IMR-90 (cell line): ENCODE results near the gene SEC24D. TPM values are rescaled to one million over a fixed set of nuclear protein-coding genes. Genes with fewer than 3 reads are reported as not detected.
A peak's percentile ranks its signal among the peaks of the same experiment; 100 is the strongest.

Experiments used
- ATAC-seq: fragments of 200-7000 bp; cut with Tn5 transposase; 2 replicates; pipeline ENCODE4 v1.9.1; 2020; ENCODE audit warnings: low read depth, mild to moderate bottlenecking, moderate library complexity
- BruUV-seq: library from RNA; stranded (reverse); fragments of 400-500 nt; replicated peaks from 2 replicates; lab custom pipeline; 2021; lab: Mats Ljungman, UMichigan
- CTCF ChIA-PET: fragments of 300-600 bp; formaldehyde crosslinking; extraction: SDS; loops from one replicate; lab custom pipeline; 2021; ENCODE audit warnings: antibody characterized with exemption; lab: Yijun Ruan, JAX
- POLR2A ChIA-PET: fragments of 300-600 bp; sonication (Branson Sonifier 250); formaldehyde crosslinking; loops from one replicate; lab custom pipeline; 2022; ENCODE audit warnings: antibody characterized with exemption; ENCODE audit not compliant: unreplicated experiment; lab: Charles Lee
- DNase-seq: peaks from one replicate; pipeline ENCODE4 v3.0.0; 2013
- H2AFZ ChIP-seq: replicated peaks from 2 replicates; pipeline ENCODE3; 2013; ENCODE audit warnings: low read length, mild to moderate bottlenecking; ENCODE audit not compliant: poor library complexity
- H2AK5ac ChIP-seq: 2 replicates; pipeline ENCODE4 v1.6.1; 2013; ENCODE audit warnings: low read depth, low read length, inconsistent platforms
- H2AK9ac ChIP-seq: replicated peaks from 2 replicates; pipeline ENCODE3; 2013; ENCODE audit warnings: mild to moderate bottlenecking, low read depth, low read length, moderate library complexity; ENCODE audit not compliant: poor library complexity
- H2BK120ac ChIP-seq: 2 replicates; pipeline ENCODE4 v1.6.1; 2013; ENCODE audit warnings: low read depth, low read length, inconsistent platforms
- H2BK15ac ChIP-seq: 3 replicates; pipeline ENCODE4 v1.6.1; 2013; ENCODE audit warnings: low read depth, low read length, inconsistent platforms
- H2BK20ac ChIP-seq: 2 replicates; pipeline ENCODE4 v1.6.1; 2013; ENCODE audit warnings: low read depth, mild to moderate bottlenecking, inconsistent platforms, low read length, moderate library complexity
- H2BK5ac ChIP-seq: 2 replicates; pipeline ENCODE4 v1.6.1; 2013; ENCODE audit warnings: mild to moderate bottlenecking, low read depth, low read length, inconsistent platforms; ENCODE audit not compliant: poor library complexity, severe bottlenecking
- H3K14ac ChIP-seq: replicated peaks from 2 replicates; pipeline ENCODE4 v1.6.1; 2013; ENCODE audit warnings: low read depth, low read length, inconsistent platforms
- H3K18ac ChIP-seq: 2 replicates; pipeline ENCODE4 v1.6.1; 2013; ENCODE audit warnings: low read depth, low read length, control low read depth
- H3K23ac ChIP-seq: 2 replicates; pipeline ENCODE4 v1.6.1; 2013; ENCODE audit warnings: low read depth, low read length, inconsistent platforms
- H3K27ac ChIP-seq: 2 replicates; pipeline ENCODE4 v1.5.1; 2013; ENCODE audit warnings: mild to moderate bottlenecking, control low read depth, low read length; ENCODE audit not compliant: insufficient read depth
- H3K27me3 ChIP-seq: 2 replicates; pipeline ENCODE4 v1.6.1; 2013; ENCODE audit warnings: low read length; ENCODE audit not compliant: control insufficient read depth, insufficient read depth
- H3K36me3 ChIP-seq: 2 replicates; pipeline ENCODE4 v1.6.1; 2013; ENCODE audit warnings: low read length, mixed read lengths; ENCODE audit not compliant: control insufficient read depth, insufficient read depth
- H3K4ac ChIP-seq: 2 replicates; pipeline ENCODE4 v1.6.1; 2013; ENCODE audit warnings: low read depth, low read length, inconsistent platforms
- H3K4me1 ChIP-seq: 2 replicates; pipeline ENCODE4 v1.6.1; 2013; ENCODE audit warnings: low read length, mixed read lengths; ENCODE audit not compliant: control insufficient read depth, insufficient read depth
- H3K4me2 ChIP-seq: 2 replicates; pipeline ENCODE4 v1.6.1; 2013; ENCODE audit warnings: low read depth, mild to moderate bottlenecking, control low read depth, low read length, moderate library complexity
- H3K4me3 ChIP-seq: 2 replicates; pipeline ENCODE4 v1.5.1; 2013; ENCODE audit warnings: low read depth, mild to moderate bottlenecking, control low read depth, low read length, moderate library complexity; ENCODE audit not compliant: insufficient read depth
- H3K56ac ChIP-seq: 2 replicates; pipeline ENCODE4 v1.6.1; 2013; ENCODE audit warnings: low read length, inconsistent platforms; ENCODE audit not compliant: insufficient read depth; ENCODE audit errors: extremely low read depth
- H3K79me1 ChIP-seq, 2 experiments: 2 replicates each; pipeline ENCODE4 v1.6.1; 2013; ENCODE audit warnings: low read length in 2 of 2, inconsistent platforms in 1 of 2, low read depth in 1 of 2
- H3K9ac ChIP-seq: 2 replicates; pipeline ENCODE4 v1.6.1; 2013; ENCODE audit warnings: low read depth, low read length, control low read depth
- H3K9me1 ChIP-seq: 2 replicates; pipeline ENCODE4 v1.6.1; 2013; ENCODE audit warnings: low read length, inconsistent platforms; ENCODE audit not compliant: insufficient read depth
- H3K9me3 ChIP-seq: 2 replicates; pipeline ENCODE4 v1.6.1; 2013; ENCODE audit warnings: low read length; ENCODE audit not compliant: control insufficient read depth, insufficient read depth
- H4K20me1 ChIP-seq: 2 replicates; pipeline ENCODE4 v1.6.1; 2013; ENCODE audit warnings: low read length, inconsistent platforms; ENCODE audit not compliant: insufficient read depth
- H4K5ac ChIP-seq: 2 replicates; pipeline ENCODE4 v1.6.1; 2013; ENCODE audit warnings: mild to moderate bottlenecking, low read depth, low read length, control low read depth
- H4K8ac ChIP-seq, 2 experiments: 2 replicates each; pipeline ENCODE4 v1.6.1; 2013; ENCODE audit warnings: low read depth in 2 of 2, low read length in 2 of 2, control low read depth in 1 of 2, inconsistent platforms in 1 of 2
- H4K91ac ChIP-seq: 2 replicates; pipeline ENCODE4 v1.6.1; 2013; ENCODE audit warnings: low read depth, low read length, inconsistent platforms; ENCODE audit not compliant: insufficient read depth
- BHLHE40 ChIP-seq: fragments of 150-350 bp; IDR thresholded peaks from 2 replicates; pipeline ENCODE4 v1.6.1; 2016; ENCODE audit warnings: mild to moderate bottlenecking, low read depth, low read length
- CHD1 ChIP-seq: IDR thresholded peaks from 2 replicates; pipeline ENCODE4 v1.6.1; 2012; ENCODE audit warnings: low read depth, low read length, improper control_type of control experiment
- FOS ChIP-seq: fragments of 150-350 bp; IDR thresholded peaks from 2 replicates; pipeline ENCODE4 v1.6.1; 2016; ENCODE audit warnings: low read depth, low read length
- MAZ ChIP-seq: IDR thresholded peaks from 2 replicates; pipeline ENCODE4 v1.6.1; 2012; ENCODE audit warnings: low read depth, mild to moderate bottlenecking, low read length, improper control_type of control experiment, moderate library complexity, borderline replicate concordance
- POLR2A ChIP-seq: IDR thresholded peaks from 2 replicates; pipeline ENCODE4 v1.6.1; 2012; ENCODE audit warnings: mild to moderate bottlenecking, low read depth, low read length
- RFX5 ChIP-seq: IDR thresholded peaks from 2 replicates; pipeline ENCODE4 v1.8.0; 2012; ENCODE audit warnings: low read depth, mild to moderate bottlenecking, low read length, moderate library complexity
- WGBS, 2 experiments: methylation state at CpG; one replicate each; pipeline versions ENCODE4 v1.1.5 to v1.1.7; 2013; ENCODE audit warnings: missing lambda C conversion rate in 2 of 2; ENCODE audit not compliant: insufficient read length in 1 of 2; ENCODE audit errors: extremely low coverage in 2 of 2; 5-methylcytosine and 5-hydroxymethylcytosine counted together
- dilution Hi-C: fragments of 300-500 bp; cut with HindIII; formaldehyde crosslinking; loops from one replicate; pipeline ENCODE4 v1.14.3; 2018; ENCODE audit warnings: low sequenced_read_pairs; ENCODE audit not compliant: unreplicated experiment
- in situ Hi-C: fragments of 300-500 bp; cut with MboI; formaldehyde crosslinking; loops from 3 replicates; pipeline ENCODE4 v1.14.3; 2019; ENCODE audit warnings: low sequenced_read_pairs, inconsistent platforms, mixed read lengths
- intact Hi-C: fragments of 100-400 bp; cut with micrococcal nuclease; formaldehyde crosslinking; loops from 2 replicates; pipeline ENCODE4 v1.10.0; 2022
- polyA plus RNA-seq, 3 experiments: library from polyadenylated mRNA; depleted of rRNA; stranded (reverse); fragments of >200 nt; gene quantifications; 2 replicates each; pipeline ENCODE4 v1.2.3, GENCODE V29; 2012; ENCODE audit warnings: low replicate concordance in 1 of 3
- total RNA-seq: library from RNA; depleted of rRNA; stranded (reverse); fragments of >200 nt; gene quantifications from 2 replicates; pipeline ENCODE4 v1.2.3, GENCODE V29; 2012

SEC24D gene
- total and polyA plus RNA-seq, 2 of the 4 experiments (the other 2 are of a cell fraction) = 93.2 to 111 TPM

- no peaks in the 10 kb centered on the region for H3K9me3 ChIP-seq
- H3K14ac ChIP-seq = no peak overlapping the region
- peak overlapping the region; percentile 83 for H2BK5ac ChIP-seq
- peak; percentile 99 for DNase-seq
- ChIA-PET CTCF (no interaction called here), POLR2A (no interaction called here)
- intact Hi-C loops = no loop called here
- in situ Hi-C loops = loop anchor here (10.0 kb wide), 1 partner anchor 129 kb away; no protein-coding TSS in a partner anchor
- H2BK15ac ChIP-seq = no peak overlapping the region
- H3K4me1 ChIP-seq = peaks cover 20% of the 10 kb centered on the region
- H3K4ac ChIP-seq = no peak overlapping the region
- H3K36me3 ChIP-seq = peaks cover 36% of the 10 kb centered on the region
- H2AK5ac ChIP-seq = no peak overlapping the region
- no peak overlapping the region for H3K23ac ChIP-seq
- no peaks in the 10 kb centered on the region for H3K27me3 ChIP-seq
- H3K4me2 ChIP-seq = no peak overlapping the region
- ATAC-seq = peak; percentile 78
- H2AFZ ChIP-seq = no peak overlapping the region
- dilution Hi-C loops = no loop called here
- H4K91ac ChIP-seq = no peak overlapping the region
- no peak overlapping the region; the same call in 1 of the 2 replicates for H3K27ac ChIP-seq
- H4K5ac ChIP-seq = no peak overlapping the region
- H3K18ac ChIP-seq = no peak overlapping the region
- peaks cover 22% of the 10 kb centered on the region; the same call in 1 of the 2 replicates for H4K20me1 ChIP-seq
- H3K4me3 ChIP-seq = no peak overlapping the region
- peaks cover 15% of the 10 kb centered on the region for H3K9me1 ChIP-seq
- no CpG with 5 or more reads among the region's 1 CpG for WGBS, 2 experiments
- H3K9ac ChIP-seq = no peak overlapping the region
- H3K56ac ChIP-seq = no peak overlapping the region
- no peak overlapping the region for H2BK20ac ChIP-seq
- no peak overlapping the region for H2BK120ac ChIP-seq
- H3K79me1 ChIP-seq = peaks cover 34 to 57% of the 10 kb centered on the region in 2 experiments
- no peak overlapping the region for H2AK9ac ChIP-seq
- TF ChIP-seq MAZ (no peak), FOS (peak; percentile 75; the same call in 1 of the 2 replicates), RFX5 (no peak), BHLHE40 (no peak; the same call in 1 of the 2 replicates), CHD1 (no peak), POLR2A (no peak)
- H4K8ac ChIP-seq = no peak overlapping the region; a peak in 1 of 4 replicates
- BruUV-seq = no TSS peak
These were observed 70.5 kb downstream of the SEC24D start for GRCh38 chr4:118765399-118765798.
